A673 (cell line): ENCODE measurements around the gene TMPRSS11A. TPM values are rescaled to one million over a fixed set of nuclear protein-coding genes. Genes with fewer than 3 reads are reported as not detected.

Source experiments
- BruUV-seq: library from RNA; stranded (reverse); fragments of 400-500 nt; replicated peaks from 2 replicates; lab custom pipeline; 2021; lab: Mats Ljungman, UMichigan
- CTCF ChIA-PET: fragments of 300-600 bp; sonication (Branson Sonifier 250); formaldehyde crosslinking; loops from one replicate; lab custom pipeline; 2022; ENCODE audit warnings: antibody characterized with exemption; lab: Charles Lee
- POLR2A ChIA-PET: fragments of 300-600 bp; sonication (Branson Sonifier 250); formaldehyde crosslinking; loops from one replicate; lab custom pipeline; 2022; ENCODE audit warnings: antibody characterized with exemption; ENCODE audit not compliant: low non-redundant PET; lab: Charles Lee
- DNase-seq: peaks from one replicate; pipeline ENCODE4 v3.0.0-alpha.2; 2015; ENCODE audit warnings: low spot score
- H3K27ac ChIP-seq: fragments of 200-600 bp; sonication (generic); 2 replicates; pipeline ENCODE4 v1.5.1; 2016; ENCODE audit warnings: mixed run types, low read depth, mild to moderate bottlenecking, mixed read lengths, antibody characterized with exemption, low read length; ENCODE audit not compliant: poor library complexity, severe bottlenecking
- H3K27me3 ChIP-seq: fragments of 200-600 bp; sonication (generic); replicated peaks from 2 replicates; pipeline ENCODE4 v1.6.1; 2017; ENCODE audit warnings: mixed run types, low read depth, mild to moderate bottlenecking, mixed read lengths, antibody characterized with exemption, low read length; ENCODE audit not compliant: insufficient read depth, poor library complexity
- H3K36me3 ChIP-seq: fragments of 200-600 bp; sonication (generic); 2 replicates; pipeline ENCODE4 v1.6.1; 2016; ENCODE audit warnings: mixed run types, mild to moderate bottlenecking, mixed read lengths, antibody characterized with exemption, low read length; ENCODE audit not compliant: insufficient read depth, poor library complexity, severe bottlenecking
- H3K4me1 ChIP-seq: fragments of 200-600 bp; sonication (generic); 2 replicates; pipeline ENCODE4 v1.6.1; 2017; ENCODE audit warnings: mixed run types, mild to moderate bottlenecking, mixed read lengths, antibody characterized with exemption, low read length; ENCODE audit not compliant: insufficient read depth, poor library complexity, severe bottlenecking
- H3K4me3 ChIP-seq: fragments of 200-600 bp; sonication (generic); 2 replicates; pipeline ENCODE4 v1.5.1; 2016; ENCODE audit warnings: low read depth, mixed run types, mild to moderate bottlenecking, mixed read lengths, low read length; ENCODE audit not compliant: poor library complexity, severe bottlenecking
- H3K9me3 ChIP-seq: fragments of 200-600 bp; sonication (generic); 2 replicates; pipeline ENCODE4 v1.6.1; 2016; ENCODE audit warnings: mixed run types, low read depth, mild to moderate bottlenecking, mixed read lengths, antibody characterized with exemption, low read length; ENCODE audit not compliant: poor library complexity, severe bottlenecking
- CTCF ChIP-seq: fragments of 300-800, 200-600 bp; sonication (generic); conservative IDR thresholded peaks from 2 replicates; pipeline ENCODE4 v1.5.1; 2017; ENCODE audit warnings: low read depth, mild to moderate bottlenecking, antibody characterized with exemption, low read length, moderate library complexity, mixed read lengths
- EZH2 ChIP-seq: fragments of 200-600 bp; sonication (generic); IDR thresholded peaks from 2 replicates; pipeline ENCODE4 v1.6.1; 2017; ENCODE audit warnings: borderline replicate concordance, low read depth, mild to moderate bottlenecking, mixed read lengths, antibody characterized with exemption, low read length; ENCODE audit not compliant: poor library complexity, severe bottlenecking
- intact Hi-C: fragments of 100-400 bp; cut with micrococcal nuclease; formaldehyde crosslinking; loops from one replicate; pipeline ENCODE4 v1.10.0; 2022; ENCODE audit not compliant: unreplicated experiment
- total RNA-seq: library from RNA; stranded (reverse); gene quantifications from 2 replicates; pipeline ENCODE4 v1.2.3, GENCODE V29; 2021

TMPRSS11A gene
- total RNA-seq, 1 experiment from 2014 or later = not detected

GRCh38 chr4:67934628-67935027 lies 28.7 kb downstream of the TMPRSS11A start:
- DNase-seq = no peak
- POLR2A ChIA-PET = no interaction called here
- Histone ChIP-seq H3K9me3 (no peaks in the 10 kb centered on the region), H3K4me3 (no peak overlapping the region), H3K27me3 (no peaks in the 10 kb centered on the region), H3K27ac (no peak overlapping the region), H3K36me3 (no peaks in the 10 kb centered on the region), H3K4me1 (no peaks in the 10 kb centered on the region)
- no TSS peak for BruUV-seq
- TF ChIP-seq EZH2 (no peak), CTCF (no peak)
- intact Hi-C loops = no loop called here
- CTCF ChIA-PET = no interaction called here

- intact Hi-C loops = no loop called here
- no peaks in the 10 kb centered on the region for H3K36me3 ChIP-seq
- H3K9me3 ChIP-seq = no peaks in the 10 kb centered on the region
- H3K4me3 ChIP-seq = no peak overlapping the region
- no peak for DNase-seq
- H3K27ac ChIP-seq = no peak overlapping the region
- ChIA-PET CTCF (no interaction called here), POLR2A (no interaction called here)
- BruUV-seq = no TSS peak
- TF ChIP-seq CTCF (no peak), EZH2 (no peak)
- H3K4me1 ChIP-seq = no peaks in the 10 kb centered on the region
- no peaks in the 10 kb centered on the region for H3K27me3 ChIP-seq
Observed at GRCh38 chr4:67933755-67934154, 29.5 kb downstream of the TMPRSS11A start.

- intact Hi-C loops = no loop called here
- CTCF ChIA-PET = no interaction called here
- POLR2A ChIA-PET = no interaction called here
- Histone ChIP-seq H3K4me1 (no peaks in the 10 kb centered on the region), H3K27ac (no peak overlapping the region), H3K36me3 (no peaks in the 10 kb centered on the region), H3K9me3 (no peaks in the 10 kb centered on the region), H3K4me3 (no peak overlapping the region), H3K27me3 (no peaks in the 10 kb centered on the region)
- no TSS peak for BruUV-seq
- DNase-seq = no peak
- no peak for TF ChIP-seq EZH2
- no peak for TF ChIP-seq CTCF
Observed at GRCh38 chr4:67933038-67933437, 30.3 kb downstream of the TMPRSS11A start.
